Mesothelial cell of epicardium (in vitro differentiated cells): ENCODE results near the gene CLSTN3. TPM values are rescaled to one million over a fixed set of nuclear protein-coding genes. Genes with fewer than 3 reads are reported as not detected.

Experiments used
- DNase-seq, 2 experiments: peaks; one replicate each; pipeline ENCODE4 v3.0.0; 2021; ENCODE audit warnings: low spot score in 2 of 2; ENCODE audit not compliant: unreplicated experiment in 2 of 2
- H3K27ac Mint-ChIP-seq: 2 replicates; pipeline ENCODE4 v1.8.0; 2021; ENCODE audit warnings: mixed read lengths
- H3K27me3 Mint-ChIP-seq: 2 replicates; pipeline ENCODE4 v1.8.0; 2021; ENCODE audit warnings: low read depth, mixed read lengths
- H3K36me3 Mint-ChIP-seq: 2 replicates; pipeline ENCODE4 v1.8.0; 2021; ENCODE audit warnings: mixed read lengths
- H3K4me1 Mint-ChIP-seq: 2 replicates; pipeline ENCODE4 v1.8.0; 2021; ENCODE audit warnings: mixed read lengths
- H3K4me3 Mint-ChIP-seq: 2 replicates; pipeline ENCODE4 v1.8.0; 2021; ENCODE audit warnings: mild to moderate bottlenecking, moderate library complexity, mixed read lengths
- H3K9me3 Mint-ChIP-seq: 2 replicates; pipeline ENCODE4 v1.8.0; 2021; ENCODE audit warnings: mixed read lengths
- CTCF ChIP-seq: fragments of 200-600 bp; sonication (generic); IDR thresholded peaks from one replicate; pipeline ENCODE4 v1.5.0; 2021; ENCODE audit warnings: antibody characterized with exemption; ENCODE audit not compliant: unreplicated experiment
- total RNA-seq: library from RNA; stranded (reverse); gene quantifications from 3 replicates; pipeline ENCODE4 v1.2.1, GENCODE V29; 2021

Gene CLSTN3
- total RNA-seq, 1 donor from 2014 or later, result 81.1 TPM

DNA sequence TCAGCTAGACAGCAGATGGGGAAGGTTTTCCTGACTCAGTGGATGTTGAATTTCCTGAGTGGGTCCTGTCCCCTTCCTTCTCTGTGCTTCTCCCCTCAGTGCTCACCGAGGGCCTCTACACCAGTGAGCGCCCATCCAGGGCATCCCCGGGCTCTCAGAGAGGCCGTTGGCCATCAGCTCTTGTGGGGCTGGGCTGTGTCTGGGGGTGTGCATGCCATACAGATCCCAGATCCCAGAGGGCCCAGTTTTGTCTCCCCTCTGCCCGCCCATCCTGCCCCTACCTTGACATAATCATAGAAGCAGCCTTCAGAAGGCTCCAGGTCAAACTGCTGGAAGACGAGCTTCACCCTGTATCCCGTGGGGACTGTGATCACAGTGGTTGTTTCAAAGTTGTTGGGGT, 39.0 kb upstream of the CLSTN3 start:
- DNase-seq, result no peak
- no peaks in the 10 kb centered on the region for H3K27me3 Mint-ChIP-seq
- peaks cover 9% of the 10 kb centered on the region for H3K36me3 Mint-ChIP-seq
- H3K27ac Mint-ChIP-seq, result peak overlapping the region; percentile 25
- no peaks in the 10 kb centered on the region for H3K9me3 Mint-ChIP-seq
- peak overlapping the region; percentile 20 for H3K4me3 Mint-ChIP-seq
- H3K4me1 Mint-ChIP-seq, result peaks cover 13% of the 10 kb centered on the region
- TF ChIP-seq CTCF, result no peak

GRCh38 chr12:7091660-7092228, 38.4 kb upstream of the CLSTN3 start:
- Mint-ChIP-seq H3K36me3 (peaks cover 9% of the 10 kb centered on the region), H3K27ac (peak overlapping the region; percentile 68), H3K27me3 (no peaks in the 10 kb centered on the region), H3K9me3 (no peaks in the 10 kb centered on the region), H3K4me1 (peaks cover 13% of the 10 kb centered on the region), H3K4me3 (peak overlapping the region; percentile 80)
- DNase-seq, result no peak
- TF ChIP-seq CTCF, result no peak

GRCh38 chr12:7092229-7092985, 37.8 kb upstream of the CLSTN3 start, which contains the start of gene C1R:
Gene C1R (minus strand): TSS chr12:7092445. CDS start chr12:7092388, 57 bp downstream.
- Mint-ChIP-seq H3K4me3 (peak within 1 kb of the TSS; percentile 80), H3K9me3 (no peaks in the 10 kb centered on the region), H3K4me1 (peaks cover 13% of the 10 kb centered on the region), H3K27ac (peak within 1 kb of the TSS; percentile 68), H3K36me3 (peaks cover 6% of the 10 kb centered on the region), H3K27me3 (no peaks in the 10 kb centered on the region)
- peak; percentile 89 for TF ChIP-seq CTCF
- peak; percentile 31 to 81 for DNase-seq

DNA sequence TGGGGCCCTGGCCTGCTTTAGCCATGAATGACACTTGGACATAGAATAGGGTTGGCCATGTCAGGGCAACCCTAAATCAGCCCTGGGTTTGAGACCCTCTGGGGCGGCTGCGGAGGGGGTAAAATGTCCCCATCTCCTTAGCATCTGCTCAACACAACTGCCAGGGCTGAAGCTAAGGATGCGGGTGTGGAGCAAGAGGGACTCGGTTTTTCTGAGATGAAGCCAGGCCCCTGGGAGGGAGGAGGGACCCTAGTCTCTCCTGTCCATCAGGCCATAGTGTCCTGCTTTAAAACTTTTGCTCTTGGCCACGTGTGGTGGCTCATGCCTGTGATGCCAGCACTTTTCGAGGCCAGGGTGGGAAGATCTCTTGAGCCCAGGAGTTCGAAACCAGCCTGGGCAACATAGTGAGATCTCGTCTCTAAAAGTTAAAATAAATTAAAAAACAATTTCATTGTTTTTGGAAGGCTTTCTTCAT, 37.1 kb upstream of the CLSTN3 start:
- no peak overlapping the region for H3K4me3 Mint-ChIP-seq
- H3K9me3 Mint-ChIP-seq, result no peaks in the 10 kb centered on the region
- H3K4me1 Mint-ChIP-seq, result peaks cover 13% of the 10 kb centered on the region
- peaks cover 6% of the 10 kb centered on the region for H3K36me3 Mint-ChIP-seq
- H3K27me3 Mint-ChIP-seq, result no peaks in the 10 kb centered on the region
- TF ChIP-seq CTCF, result no peak
- H3K27ac Mint-ChIP-seq, result no peak overlapping the region
- no peak for DNase-seq

GRCh38 chr12:7093486-7093885, 36.7 kb upstream of the CLSTN3 start:
- peaks cover 8% of the 10 kb centered on the region for H3K36me3 Mint-ChIP-seq

More at GRCh38 chr12:7093486-7093885, 36.7 kb upstream of the CLSTN3 start:
- DNase-seq, result no peak
- Mint-ChIP-seq H3K4me1 (peaks cover 13% of the 10 kb centered on the region), H3K27ac (no peak overlapping the region), H3K9me3 (no peaks in the 10 kb centered on the region), H3K27me3 (no peaks in the 10 kb centered on the region), H3K4me3 (no peak overlapping the region)
- TF ChIP-seq CTCF, result no peak
